GM21526 (cell line): ENCODE measurements around the gene BPIFA3.

Experiments used
- ATAC-seq: cut with Tn5 transposase; IDR thresholded peaks from one replicate; pipeline ENCODE4 v1.9.1; 2021; ENCODE audit warnings: moderate library complexity; ENCODE audit not compliant: unreplicated experiment, low FRiP score

The BPIFA3 gene

DNA sequence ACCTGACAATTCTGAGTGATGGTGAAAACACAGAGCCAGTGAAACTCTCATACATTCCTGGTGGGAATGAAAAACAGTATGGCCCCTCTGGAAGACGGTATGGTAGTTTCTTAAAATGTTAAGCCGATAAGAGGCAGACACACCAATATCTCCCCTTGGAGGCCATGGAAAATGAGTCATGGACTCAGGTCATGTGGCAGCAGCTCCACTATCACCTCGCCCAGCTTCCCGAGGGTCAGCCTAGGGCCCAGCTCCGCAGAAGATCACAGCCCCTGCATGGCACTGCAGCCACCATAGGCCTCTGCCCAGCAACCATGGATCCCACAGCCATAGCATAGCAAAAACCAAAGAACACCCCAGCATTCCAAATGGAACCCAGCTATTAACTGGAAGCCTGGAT lies 40.1 kb downstream of the BPIFA3 start:
- ATAC-seq, result no peak

DNA sequence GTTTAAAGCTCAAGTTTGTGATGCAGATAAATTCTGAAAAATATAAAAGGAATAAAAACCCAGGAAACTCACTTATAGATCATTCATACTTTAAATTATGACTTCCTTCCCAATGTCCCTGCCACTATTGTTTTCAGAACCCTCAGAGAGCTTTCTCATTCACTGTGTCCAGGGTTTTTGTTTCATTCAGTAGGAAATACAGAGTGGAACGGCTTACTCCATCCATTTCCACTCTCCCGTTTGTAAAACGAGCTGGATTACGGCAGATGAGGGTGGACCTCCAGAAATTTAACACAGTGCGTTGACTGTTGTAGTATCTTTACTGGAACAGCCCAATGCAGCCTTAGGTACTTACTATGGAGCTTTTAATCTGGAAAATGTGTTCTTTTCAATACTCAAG lies 42.2 kb downstream of the BPIFA3 start:
- no peak for ATAC-seq

DNA sequence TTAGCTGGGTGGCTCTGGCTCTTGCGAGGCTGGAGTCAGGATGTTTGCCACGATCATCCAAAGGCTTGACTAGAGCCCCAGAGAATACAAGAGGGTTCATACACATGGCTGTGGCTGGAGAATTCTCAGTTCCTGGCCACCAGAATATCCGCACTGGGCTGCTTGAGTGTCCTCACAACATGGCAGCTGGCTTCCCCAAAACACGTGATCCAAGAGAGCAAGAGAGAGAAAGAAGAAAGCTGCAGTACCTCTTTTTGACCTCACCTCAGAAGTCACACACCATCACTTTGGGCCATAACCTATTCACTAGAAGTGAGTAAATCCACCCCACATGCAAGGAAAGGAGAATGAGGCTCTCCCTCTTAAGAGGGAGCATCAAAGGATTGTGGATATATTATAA lies 44.3 kb downstream of the BPIFA3 start:
- no peak for ATAC-seq

DNA sequence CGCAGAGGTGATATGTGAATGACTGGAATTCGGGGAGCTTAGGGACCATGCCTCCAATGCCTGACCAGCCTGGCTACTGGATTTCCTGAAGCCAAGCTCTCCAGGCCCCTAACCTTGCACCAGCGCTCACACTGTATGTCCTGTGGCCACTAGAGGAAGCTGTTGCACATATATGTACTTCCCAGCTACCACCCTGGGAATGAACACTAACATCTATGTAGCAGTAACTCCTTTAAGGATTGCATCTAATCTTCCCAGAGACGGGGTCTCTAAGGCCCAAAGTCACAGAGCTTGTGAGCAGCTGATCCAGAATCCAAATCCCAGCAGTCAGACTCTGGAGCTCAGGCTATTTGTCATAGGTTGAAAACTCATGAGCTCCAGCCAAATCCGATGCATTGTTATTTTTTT lies 45.5 kb downstream of the BPIFA3 start:
- ATAC-seq, result no peak

DNA sequence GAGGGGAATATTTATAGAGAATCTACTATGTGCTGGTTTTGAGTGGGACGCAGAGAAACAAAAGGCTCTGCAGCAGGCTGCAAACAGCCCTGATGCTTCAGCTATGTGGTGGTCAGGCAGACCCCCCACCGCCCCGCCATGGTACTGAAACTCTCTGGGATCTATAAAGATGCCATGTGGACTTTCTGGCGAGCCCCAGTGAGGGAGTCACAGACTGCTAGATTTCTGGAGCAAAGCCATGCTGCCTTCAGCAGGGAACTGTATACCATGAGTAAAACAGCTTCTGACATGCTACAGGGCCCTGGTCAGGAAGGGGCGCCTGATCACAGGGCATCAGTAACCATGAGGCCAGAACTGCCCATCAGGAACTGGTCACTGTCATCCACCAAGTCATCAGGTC lies 46.6 kb downstream of the BPIFA3 start:
- ATAC-seq, result no peak

DNA sequence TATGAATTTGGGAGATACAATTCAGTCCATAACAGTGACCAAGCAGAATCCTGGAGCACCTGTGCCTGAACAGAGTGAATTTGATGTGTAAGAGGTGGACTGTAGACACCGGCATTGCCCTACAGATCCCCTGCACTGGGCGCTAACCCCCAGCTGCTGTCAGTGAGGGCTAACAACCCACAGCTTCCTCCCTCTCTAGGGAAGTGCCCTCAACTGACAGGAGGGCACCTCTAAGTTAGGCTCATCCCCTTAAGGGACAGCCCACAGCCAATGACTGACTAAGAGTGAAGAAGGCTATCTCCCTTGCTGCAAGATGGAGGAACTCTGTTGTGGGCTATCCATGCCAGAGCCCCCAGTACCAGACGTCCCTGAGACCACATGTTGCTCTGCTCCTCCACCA lies 50.5 kb downstream of the BPIFA3 start:
- no peak for ATAC-seq

DNA sequence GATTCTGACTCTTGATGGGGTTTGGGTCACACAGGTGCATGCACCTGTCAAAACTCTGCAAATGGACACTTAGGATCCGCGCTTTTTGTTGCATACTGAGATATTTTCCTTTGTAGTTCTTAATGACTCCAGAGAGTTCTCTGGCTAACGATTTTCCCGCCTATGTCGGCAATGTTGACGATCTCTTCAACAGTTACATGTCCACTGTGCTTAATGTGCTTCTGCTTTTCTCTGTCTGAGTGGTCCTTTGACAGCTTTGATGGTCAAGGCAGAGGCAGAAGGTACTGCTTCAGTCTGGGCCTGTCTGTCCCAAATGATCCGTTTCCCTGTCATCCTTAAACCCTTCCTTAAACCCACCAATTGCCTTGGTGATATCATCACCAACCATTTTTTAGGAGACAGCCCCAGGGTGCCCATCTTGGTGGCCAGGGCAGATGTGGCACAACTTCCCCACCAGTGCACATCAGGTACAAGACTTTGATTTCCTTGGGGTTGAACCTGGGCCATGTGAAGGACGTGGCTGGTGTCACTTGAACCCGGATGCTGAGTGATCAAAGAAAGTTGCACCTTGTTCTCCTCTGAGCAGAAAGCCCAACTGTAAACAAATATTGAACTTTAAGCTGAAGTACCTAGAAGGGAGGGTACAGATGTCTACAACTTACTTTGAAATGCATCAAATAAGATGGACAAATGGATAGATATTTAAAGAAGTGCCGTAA lies 55.2 kb downstream of the BPIFA3 start:
- no peak for ATAC-seq

DNA sequence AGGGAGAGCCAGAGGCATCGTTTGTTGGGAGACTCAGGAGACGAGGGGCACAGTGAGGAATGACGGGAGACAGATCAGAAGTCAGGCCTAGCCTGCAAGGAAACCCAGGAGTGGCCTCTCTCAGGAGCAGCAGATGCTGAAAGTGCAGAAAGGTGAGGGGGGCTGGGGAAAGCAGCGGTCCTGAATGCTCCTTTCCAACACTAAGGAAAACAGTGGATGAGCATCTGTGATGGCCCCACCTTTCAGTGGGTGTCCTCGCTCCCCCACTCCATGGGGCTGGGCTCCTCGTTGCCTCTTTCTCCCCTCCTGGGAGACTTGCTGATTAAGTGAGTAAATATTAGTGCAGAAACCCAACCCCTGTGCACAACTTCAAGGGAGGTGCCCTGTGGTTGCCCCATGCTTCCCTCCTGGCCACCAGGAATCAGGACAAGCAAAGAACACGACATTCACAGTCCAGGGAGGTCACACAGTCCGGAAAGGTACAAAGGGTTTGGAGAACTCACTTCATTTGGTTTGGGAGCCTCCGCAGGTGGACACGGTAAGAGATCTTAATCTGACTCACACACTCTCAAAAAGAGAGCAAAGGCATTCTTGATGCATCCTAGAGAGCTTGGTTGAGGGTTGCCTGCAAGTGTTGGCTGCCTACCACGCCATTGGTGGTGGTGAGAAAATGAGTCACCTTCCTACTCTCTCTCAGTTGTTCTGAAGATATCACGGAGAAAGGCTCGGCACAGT lies 56.1 kb downstream of the BPIFA3 start:
- no peak for ATAC-seq

DNA sequence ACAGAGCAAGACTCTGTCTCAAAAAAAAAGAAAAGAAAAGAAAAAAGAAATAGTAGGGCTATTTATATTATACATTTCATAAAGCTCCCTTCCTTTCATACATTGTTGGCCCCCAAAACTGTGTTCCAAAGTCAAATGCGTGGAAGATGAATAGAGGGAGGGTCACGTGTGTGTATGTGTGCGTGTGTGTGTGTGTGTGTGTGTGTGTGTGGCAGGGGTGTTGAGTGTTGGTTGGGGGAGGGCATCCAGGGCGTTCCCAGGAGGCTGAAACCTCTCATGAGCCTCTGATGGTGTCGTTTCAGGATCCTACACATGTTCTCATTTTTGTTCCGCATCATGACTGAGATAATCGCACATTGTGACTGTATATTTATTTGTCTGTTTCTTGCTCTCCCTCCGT lies 58.1 kb downstream of the BPIFA3 start:
- ATAC-seq, result no peak

DNA sequence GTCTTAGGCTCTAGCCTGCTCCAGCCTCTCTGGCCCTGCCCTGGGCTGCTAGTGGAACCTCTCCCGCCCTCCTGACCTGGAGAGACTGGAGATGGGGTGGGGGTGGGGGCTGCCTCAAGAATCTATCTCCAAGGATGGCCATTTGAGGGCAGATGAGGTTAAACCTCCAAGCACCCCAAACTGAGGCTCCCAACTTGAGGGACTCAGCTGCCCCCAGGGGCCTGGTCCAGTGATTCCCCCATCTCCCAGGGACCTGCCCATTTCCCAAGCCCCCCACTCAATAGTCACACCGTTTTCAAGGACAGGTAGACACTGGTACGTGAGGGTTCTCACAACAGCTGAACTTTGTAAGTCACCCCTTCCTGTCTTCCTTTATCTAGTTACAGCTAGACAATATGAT lies 58.7 kb downstream of the BPIFA3 start:
- no peak for ATAC-seq

DNA sequence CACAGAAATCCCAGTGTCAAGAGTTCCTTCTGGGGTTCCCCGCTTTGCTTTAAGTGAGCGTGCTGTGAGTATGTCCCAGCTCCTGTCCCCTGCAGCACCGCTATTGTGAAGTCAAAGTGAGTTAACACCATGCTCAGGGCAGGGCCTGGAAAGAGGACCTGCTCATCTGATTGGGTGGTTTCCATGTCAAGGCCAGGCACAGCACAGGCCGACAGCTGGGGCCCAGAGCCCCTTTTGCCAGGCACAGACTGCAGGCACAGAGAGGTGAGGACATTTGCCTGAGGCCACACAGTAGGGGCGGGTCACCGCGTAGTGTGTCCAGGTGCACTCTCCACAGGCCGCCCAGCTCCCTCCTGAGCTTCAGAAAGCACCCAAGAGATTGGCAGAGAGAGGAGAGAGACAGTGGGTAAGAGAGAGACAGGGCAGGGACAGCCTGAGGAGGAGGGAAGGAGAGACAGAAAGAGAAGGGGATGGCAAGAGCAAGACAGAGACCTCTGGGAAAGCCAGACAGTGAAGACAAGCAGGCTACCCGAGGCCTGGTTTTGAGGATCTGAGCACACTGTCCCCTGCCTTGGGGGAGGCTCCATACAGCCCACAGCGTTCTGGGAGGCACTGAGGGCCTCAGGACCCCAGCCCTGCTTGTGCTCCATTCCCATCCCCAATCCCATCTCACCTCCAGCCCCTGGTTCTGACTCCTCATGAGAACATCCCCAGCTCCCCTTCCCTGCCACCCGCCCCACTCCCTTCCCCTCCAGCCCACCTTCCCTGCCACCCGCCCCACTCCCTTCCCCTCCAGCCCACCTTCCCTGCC lies 59.4 kb downstream of the BPIFA3 start:
- no peak for ATAC-seq
